NCI-H128 (cell line): ENCODE data around the gene RHOBTB3.

Experiments used
- DNase-seq: peaks from one replicate; lab custom pipeline; 2025; ENCODE audit not compliant: unreplicated experiment; lab: John Stamatoyannopoulos, UW

RHOBTB3 gene

DNA sequence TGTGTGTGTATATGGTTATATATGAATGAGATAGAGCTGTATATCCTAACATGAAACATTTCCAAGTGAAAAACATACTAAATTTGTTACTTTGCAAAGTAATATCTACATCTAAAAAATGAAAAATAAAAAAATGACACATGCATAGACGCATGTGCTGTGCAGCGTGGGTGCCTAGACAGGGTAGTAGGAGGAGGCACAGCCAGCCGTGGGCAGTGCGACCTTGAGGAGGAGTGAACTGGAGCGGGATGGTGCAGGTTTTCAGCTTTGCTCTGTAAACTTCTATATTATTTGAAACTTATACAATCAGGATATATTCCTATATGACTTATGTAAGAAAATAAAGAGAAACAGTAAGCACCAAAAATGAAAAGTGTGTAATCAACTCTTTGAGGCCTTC, 106.4 kb downstream of the RHOBTB3 start:
- no peak for DNase-seq

DNA sequence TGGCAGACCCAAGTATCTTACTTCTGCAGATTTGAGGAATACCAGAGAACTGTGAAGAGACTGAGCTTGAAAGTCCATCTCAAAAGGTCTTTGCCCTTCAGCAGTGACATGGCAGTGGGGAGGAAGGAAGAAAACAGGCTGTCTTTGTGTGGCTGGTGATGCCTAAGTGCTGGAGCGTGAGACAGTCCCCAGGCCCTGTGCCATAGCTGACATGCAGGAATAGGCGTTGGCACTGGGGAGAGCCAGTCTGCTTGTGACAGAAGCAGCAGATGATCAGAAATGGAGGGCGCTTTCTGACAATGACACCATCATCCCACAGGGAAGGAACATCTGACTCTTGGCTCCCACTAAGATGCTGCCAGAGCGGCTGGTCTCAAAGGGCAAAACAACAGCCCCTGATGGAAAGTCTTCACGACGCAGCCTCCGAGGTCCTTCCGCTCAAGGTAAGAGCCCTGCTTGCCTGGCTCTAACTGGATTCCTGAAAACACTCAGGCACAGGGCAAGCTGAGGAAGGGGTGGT, 106.9 kb downstream of the RHOBTB3 start:
- DNase-seq, result no peak

DNA sequence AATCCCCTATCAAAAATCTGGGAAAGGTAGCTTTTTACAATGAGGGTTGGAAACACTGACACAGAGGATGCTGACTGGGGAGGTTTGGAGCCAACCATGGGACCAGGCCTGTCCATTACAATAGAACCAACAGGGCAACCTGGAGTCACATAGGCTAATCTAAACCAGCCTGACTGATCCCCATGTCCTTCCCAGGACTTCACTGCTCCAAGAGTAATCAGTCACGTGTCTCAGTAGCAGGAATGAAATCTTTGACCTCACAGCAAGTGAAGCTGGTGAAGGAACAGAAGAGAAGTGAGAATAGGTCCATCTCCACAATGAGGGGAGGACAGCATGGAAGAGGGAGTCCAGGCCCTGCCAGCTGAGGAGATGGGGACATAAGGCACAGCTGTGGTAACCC, 107.4 kb downstream of the RHOBTB3 start:
- DNase-seq, result no peak

DNA sequence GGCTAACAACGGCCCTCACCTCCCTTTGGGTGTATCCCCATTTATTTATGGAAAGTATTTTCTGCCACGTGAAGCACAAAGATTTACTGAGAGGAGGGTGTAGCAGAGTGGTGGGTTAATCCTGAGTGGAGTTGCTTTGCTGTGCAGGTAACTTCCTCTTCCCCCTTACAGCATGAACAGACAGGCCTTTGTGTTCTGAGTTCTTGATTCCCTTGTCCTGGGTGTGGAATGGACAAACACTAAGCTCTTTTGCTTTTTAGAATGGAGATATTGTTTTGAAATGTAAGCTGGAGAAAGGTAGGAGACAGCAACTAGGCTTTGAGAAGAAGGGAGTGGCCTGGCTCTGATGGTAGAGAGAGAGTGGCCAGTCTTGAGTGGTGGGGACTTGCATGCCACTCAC, 108.5 kb downstream of the RHOBTB3 start:
- DNase-seq, result no peak

DNA sequence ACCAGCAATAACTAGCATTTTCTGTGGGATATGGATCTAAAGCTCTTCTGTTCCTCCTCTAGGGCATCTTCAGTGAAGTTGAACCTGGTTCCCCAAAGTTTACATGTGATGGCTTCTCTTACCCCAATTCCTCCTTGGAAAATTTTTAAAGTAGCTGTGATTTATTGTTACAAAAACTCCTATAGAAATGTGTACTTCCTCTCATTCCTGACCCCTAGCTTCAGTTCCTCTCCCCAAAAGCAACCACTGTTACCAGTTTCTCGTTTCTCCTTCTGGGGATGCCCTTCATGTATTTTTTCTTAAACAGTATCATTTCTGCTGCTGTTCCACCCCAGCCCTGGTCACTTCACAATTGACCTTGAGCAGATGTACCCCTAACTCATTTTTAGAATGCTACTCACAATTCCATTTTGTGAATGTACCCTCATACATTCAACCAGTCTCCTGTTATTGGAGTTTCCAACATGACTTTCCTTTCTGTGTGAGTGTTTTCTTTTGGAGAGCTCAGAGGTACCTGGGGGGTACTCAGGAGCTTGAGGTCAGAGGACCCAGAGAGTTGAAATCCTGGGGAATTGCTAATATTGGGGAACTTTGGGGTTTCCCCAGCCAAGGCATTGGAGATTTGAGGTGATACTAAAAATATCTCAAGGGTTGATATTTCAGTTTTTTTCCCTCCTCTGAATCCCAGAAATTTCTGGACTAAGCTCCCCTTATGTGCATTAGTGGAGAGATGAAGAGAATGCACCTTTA, 110.0 kb downstream of the RHOBTB3 start:
- DNase-seq, result no peak

DNA sequence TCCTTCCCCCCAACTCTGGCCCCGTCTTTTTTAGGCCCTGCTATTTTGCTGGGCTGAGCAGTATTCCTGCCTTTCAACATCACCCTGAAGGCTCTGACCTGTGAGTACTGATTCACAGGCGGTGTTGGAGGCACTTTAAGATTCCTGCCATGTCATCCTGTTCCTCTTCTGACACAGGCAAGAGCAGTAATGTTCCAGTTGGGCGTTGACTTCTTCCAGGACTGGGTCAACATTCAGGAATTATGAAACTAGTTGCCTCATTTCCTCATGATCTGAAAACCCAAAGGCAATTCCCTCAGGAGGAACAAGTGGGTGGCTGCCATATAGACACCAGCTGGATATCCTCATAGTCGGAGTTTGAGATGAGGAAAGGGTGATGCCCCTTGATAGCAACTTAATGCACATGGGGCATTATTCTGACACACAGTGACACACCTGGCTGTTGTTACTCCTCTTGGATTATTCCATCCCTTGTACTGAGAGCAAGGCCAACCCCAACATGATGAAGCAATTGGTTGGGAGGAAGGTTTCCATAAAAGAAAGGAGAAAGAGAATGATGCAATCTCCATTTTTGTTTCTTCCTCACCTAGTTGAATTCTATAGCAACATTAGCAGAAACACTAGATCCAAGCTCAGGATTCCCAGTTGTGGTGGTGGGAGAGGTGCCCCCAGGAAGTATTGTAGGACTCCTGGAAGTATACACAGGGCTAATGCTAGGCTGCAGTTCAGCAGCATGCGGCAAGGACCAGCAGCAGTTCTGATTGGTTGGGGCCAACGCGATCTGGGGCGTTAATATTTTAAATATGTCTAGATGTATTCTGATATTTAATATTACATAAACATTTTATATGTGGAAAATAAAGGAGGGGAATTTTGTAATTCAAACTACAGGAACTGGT, 111.0 kb downstream of the RHOBTB3 start:
- no peak for DNase-seq

DNA sequence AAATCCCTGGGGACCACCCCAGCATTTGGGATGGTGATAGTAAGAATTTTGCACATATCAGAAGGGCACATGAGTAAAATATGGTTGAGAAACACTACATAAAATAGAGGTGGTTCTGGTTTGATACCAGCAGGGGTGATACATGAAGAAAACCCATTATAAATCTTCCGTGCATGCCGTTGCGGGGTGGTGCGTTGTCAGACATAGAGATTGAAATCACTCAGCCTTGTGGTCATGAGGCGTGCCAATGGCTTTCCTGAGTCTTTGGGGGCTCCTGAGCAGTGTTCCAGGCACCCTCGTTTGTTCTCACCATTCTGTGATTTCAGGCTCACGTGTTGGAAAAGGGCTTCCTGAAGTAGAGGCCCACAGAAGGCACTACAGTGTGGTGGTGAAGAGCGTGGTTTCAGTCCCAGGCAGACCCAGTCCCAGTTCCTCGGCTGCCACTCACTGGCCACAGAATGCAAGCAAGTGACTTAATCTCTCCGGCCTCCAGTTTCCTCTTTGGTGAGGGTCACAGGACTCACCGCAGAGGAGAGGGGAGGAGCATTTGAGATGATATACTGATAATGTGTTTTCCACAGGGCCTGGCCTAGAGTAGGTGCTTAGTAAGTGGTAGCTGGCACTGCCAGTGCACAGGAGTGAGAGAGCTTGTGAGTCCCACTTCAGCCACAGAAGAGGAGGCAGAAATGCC, 111.9 kb downstream of the RHOBTB3 start:
- no peak for DNase-seq

DNA sequence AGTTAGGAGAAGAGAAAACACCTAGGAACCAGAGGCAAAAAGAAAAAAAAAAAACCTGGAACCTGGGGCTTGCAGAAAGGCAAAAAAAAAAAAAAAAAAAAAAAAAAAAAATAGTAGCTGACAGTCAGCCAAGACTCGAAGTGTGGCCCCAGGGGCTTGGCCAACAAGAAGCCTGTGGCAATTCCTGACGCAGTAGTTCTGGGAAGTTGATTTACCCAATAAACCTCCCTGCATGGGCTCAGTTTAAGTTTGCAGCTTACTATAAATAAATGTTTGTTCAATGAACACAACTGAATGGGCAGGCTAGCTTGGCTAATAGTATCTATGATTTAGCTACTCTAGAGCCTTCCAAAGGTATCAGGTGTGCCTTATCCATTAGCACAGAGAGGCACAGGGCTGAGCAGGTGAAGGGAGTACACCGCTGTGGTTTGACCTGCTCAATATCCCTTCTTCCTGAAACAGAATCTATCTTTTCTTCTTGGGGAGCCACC, 112.6 kb downstream of the RHOBTB3 start:
- DNase-seq, result no peak

DNA sequence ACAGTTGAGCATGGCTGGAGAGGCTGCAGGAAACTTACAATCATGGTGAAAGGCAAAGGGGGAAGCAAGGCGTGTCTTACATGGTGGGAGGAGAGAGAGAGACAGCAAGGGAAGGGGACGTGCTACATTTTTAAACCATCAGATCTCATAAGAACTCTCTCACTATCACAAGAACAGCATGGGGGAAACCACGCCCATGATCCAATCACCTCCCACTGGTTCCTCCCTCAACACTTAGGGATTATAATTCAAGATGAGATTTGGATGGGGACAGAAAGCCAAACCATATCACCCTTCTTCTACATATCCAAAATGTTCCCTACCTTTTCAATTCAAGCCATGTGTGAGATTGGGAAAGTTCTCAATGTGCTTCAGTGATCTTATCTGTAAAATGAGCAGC, 114.3 kb downstream of the RHOBTB3 start:
- no peak for DNase-seq
